GM18951 (cell line): ENCODE measurements around the gene USP24.

ENCODE experiments used
- POLR2A ChIP-seq: IDR thresholded peaks from 4 replicates; pipeline ENCODE4 v1.6.1; 2011; ENCODE audit warnings: mild to moderate bottlenecking; ENCODE audit not compliant: insufficient read length, insufficient read depth; ENCODE audit errors: extremely low read depth
- in situ Hi-C: fragments of 300-500 bp; cut with MboI; formaldehyde crosslinking; loops from one replicate; pipeline ENCODE4 v1.12.0; 2022; ENCODE audit warnings: low sequenced_read_pairs, mixed read lengths, inconsistent platforms; ENCODE audit not compliant: unreplicated experiment

USP24 gene

GRCh38 chr1:55062801-55063576 lies 152.2 kb downstream of the USP24 start:
- no peak for TF ChIP-seq POLR2A
- in situ Hi-C loops = no loop called here

GRCh38 chr1:55061706-55062321 lies 153.3 kb downstream of the USP24 start:
- TF ChIP-seq POLR2A = no peak
- in situ Hi-C loops = no loop called here

GRCh38 chr1:55061000-55061705 lies 154.0 kb downstream of the USP24 start:
- in situ Hi-C loops = no loop called here
- no peak for TF ChIP-seq POLR2A

DNA sequence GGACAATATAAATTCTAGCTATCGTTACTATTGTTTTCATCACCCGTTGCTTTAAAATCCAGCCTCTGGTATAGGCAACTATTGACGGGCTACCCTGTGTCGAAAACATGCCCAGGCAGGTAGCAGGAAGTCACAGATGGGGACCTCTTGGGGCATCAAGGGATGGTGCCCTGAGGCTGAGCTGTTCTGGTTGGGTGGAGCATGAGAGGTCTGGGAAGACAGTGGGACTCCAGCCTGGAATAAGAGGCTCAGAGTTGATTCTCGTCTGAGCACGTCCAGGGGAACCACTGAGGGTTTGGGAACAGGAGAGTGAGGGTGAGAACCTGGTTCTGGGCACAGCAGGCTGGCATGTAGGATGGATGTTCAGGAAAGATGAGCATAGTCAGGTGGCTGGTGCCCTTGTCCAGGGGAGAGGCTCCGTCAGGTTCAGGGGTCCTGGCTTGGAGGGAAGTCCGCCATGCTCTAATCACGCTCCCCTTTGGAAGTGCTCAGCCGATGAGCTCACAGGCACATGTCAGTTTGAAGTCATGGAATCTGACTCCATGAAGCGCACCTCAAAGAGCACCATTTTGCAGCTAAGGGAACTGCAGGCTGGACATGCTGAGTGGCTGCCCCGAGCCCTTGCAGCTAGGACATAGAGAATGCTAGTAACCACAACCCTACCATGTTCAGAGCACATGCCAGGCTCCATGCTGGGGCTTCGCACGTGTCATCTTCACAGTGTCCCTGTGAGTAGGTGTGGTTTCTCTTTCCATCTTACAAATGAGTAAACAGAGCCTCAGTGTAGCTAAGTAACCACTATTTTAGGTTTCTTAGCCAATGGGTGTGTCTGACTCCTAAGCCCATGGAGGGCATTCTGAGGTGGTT lies 154.8 kb downstream of the USP24 start:
- in situ Hi-C loops = no loop called here
- no peak for TF ChIP-seq POLR2A

GRCh38 chr1:55059302-55060132 lies 155.6 kb downstream of the USP24 start:
- TF ChIP-seq POLR2A = no peak
- in situ Hi-C loops = no loop called here

- in situ Hi-C loops = no loop called here
These were observed 157.2 kb downstream of the USP24 start for GRCh38 chr1:55057956-55058298.

DNA sequence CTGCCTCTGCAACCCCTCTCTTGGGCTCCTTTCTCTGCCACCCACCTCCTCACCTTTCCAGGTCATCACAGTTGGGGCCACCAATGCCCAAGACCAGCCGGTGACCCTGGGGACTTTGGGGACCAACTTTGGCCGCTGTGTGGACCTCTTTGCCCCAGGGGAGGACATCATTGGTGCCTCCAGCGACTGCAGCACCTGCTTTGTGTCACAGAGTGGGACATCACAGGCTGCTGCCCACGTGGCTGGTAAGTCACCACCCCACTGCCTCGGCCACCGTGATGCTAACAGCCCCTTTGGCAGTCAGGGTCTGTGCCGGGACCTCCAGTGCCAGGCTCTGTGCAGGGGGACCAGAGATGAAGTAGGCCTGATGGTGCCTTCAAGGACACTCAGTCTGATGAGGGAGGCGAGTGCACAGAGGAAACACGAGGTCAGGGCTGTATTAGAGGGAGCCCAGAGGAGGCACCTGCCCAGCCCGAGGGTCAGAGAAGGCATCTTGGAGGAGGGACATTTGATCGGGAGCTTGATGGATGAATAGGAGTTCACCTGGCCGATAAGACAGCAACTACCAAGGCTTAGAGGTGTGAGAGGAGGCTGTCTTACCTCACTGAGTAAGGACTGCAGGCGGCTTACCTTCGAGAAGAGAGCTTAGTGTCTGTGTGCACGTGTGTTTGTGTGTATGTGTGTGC lies 157.8 kb downstream of the USP24 start:
- in situ Hi-C loops = no loop called here

More at GRCh38 chr1:55057956-55058298, 157.2 kb downstream of the USP24 start:
- TF ChIP-seq POLR2A = no peak

DNA sequence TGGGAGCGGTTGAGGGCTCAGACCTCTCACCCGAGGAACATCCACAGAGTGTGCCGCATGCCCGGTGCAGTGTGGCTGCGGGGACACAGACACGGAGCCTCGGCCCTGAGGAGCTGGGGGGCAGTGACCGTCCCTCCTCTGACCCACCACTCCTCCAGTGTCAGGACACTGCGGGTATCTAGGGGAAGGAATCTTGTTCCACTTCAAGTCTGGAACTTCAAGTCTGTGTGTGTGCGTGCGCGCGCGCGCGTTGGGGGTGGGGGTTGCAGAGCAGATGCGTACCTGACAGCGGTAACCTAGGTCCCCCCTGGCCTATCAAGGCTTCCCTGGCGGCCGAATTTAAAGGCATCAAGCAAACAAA lies 158.6 kb downstream of the USP24 start:
- TF ChIP-seq POLR2A = no peak
- in situ Hi-C loops = no loop called here

More for the DNA sequence above, 157.8 kb downstream of the USP24 start:
- TF ChIP-seq POLR2A = no peak

DNA sequence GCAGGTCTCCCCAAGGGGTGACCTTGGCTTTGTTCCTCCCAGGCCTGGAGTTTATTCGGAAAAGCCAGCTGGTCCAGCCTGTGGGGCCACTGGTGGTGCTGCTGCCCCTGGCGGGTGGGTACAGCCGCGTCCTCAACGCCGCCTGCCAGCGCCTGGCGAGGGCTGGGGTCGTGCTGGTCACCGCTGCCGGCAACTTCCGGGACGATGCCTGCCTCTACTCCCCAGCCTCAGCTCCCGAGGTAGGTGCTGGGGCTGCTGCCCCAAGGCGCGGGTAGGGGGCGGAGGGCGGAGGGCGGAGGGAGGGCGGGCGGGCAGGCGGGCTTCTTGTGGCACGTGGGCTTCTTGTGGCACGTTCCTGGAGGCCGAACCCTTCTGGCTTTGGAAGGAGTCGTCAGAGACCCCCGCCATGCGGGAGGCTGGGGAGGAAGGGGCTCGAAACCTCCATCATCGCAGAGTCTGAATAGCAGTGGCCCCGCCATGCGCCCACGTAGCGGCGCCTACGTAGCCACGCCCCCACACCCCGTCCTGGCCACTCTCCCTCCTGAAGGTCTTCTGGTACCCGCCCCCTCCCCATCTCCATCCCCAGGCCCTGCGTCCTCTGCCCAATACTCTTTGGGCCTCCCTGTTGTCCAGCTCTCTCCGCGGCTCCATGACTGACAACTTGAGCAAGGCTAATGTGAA lies 159.1 kb downstream of the USP24 start:
- in situ Hi-C loops = no loop called here
- TF ChIP-seq POLR2A = no peak

DNA sequence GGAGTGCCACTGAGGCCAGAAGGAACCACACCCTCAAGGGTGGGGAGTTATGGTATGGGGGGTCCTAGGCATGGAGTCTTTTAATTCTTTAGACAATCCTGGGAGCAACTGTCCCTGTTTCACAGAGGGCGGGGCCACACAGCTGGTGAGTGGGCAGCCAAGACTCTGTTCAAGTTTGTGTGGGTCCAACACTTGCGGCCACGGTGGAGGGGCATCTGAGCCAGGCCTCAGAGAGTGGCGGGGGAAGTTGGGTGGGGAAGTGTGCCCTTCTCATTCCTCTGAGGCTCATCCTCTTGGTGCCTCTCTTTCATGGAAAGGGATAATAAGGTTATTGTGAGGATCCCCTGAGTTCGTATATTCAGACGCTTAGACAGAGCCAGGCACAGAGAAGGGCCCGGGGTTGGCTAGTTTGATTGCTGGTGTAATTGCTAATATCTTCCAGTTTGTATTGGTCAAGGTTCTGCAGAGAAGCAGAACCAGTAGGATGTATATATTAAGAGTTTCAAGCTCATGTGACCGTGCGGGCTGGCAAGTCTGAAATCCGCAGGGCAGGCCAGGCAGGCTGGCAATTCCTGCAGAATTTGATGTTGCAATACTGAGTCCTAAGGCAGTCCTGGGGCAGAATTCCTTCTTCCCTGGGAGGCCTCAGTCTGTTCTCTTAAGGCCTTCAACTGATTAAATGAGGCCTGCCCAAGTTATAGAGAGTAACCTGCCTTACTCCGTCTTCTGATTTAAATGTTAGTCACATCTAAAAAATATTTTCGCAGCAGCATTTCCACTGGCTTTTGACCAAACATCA lies 159.9 kb downstream of the USP24 start:
- in situ Hi-C loops = no loop called here
- no peak for TF ChIP-seq POLR2A
